PFSK-1 (cell line): ENCODE results near the gene INSYN1.

Experiments
- FOXP2 ChIP-seq: optimal IDR thresholded peaks from 2 replicates; pipeline ENCODE3; 2011; ENCODE audit warnings: borderline replicate concordance, control low read depth, inconsistent platforms; ENCODE audit not compliant: insufficient read depth; ENCODE audit errors: extremely low read length, extremely low read depth
- POLR2AphosphoS5 ChIP-seq: IDR thresholded peaks from 2 replicates; pipeline ENCODE4 v1.6.1; 2012; ENCODE audit warnings: low read depth, mild to moderate bottlenecking, control low read depth, low read length, moderate library complexity
- REST ChIP-seq, 2 experiments: IDR thresholded peaks; 2 replicates each; pipeline versions ENCODE4 v1.6.1 to v1.8.0; 2011 to 2012; ENCODE audit warnings: low read depth in 2 of 2, low read length in 2 of 2, control low read depth in 1 of 2, inconsistent platforms in 1 of 2, mild to moderate bottlenecking in 1 of 2, moderate library complexity in 1 of 2; ENCODE audit not compliant: insufficient read depth in 1 of 2
- SIN3A ChIP-seq: IDR thresholded peaks from 2 replicates; pipeline ENCODE4 v1.6.1; 2012; ENCODE audit warnings: mild to moderate bottlenecking, low read length, moderate library complexity, borderline replicate concordance; ENCODE audit not compliant: insufficient read depth
- TAF1 ChIP-seq: IDR thresholded peaks from 2 replicates; pipeline ENCODE4 v1.6.1; 2012; ENCODE audit warnings: low read length, control low read depth, borderline replicate concordance; ENCODE audit not compliant: insufficient read depth

INSYN1 gene

GRCh38 chr15:73688455-73688854 lies 64.7 kb downstream of the INSYN1 start:
- TF ChIP-seq REST (IDR thresholded peaks at IDR 0.05; ENCODE audit: insufficient read depth in 1 of 2, low read depth in 2 of 2, low read length in 2 of 2) (no peak), SIN3A (no peak), FOXP2 (no peak), POLR2AphosphoS5 (no peak), TAF1 (no peak)

GRCh38 chr15:73687351-73687750 lies 65.8 kb downstream of the INSYN1 start:
- no peak for TF ChIP-seq TAF1
- no peak for TF ChIP-seq FOXP2
- TF ChIP-seq REST (IDR thresholded peaks at IDR 0.05; ENCODE audit: insufficient read depth in 1 of 2, low read depth in 2 of 2, low read length in 2 of 2) = no peak
- TF ChIP-seq SIN3A = no peak
- no peak for TF ChIP-seq POLR2AphosphoS5

GRCh38 chr15:73686781-73687256 lies 66.3 kb downstream of the INSYN1 start:
- TF ChIP-seq FOXP2 = peak; percentile 11
- TF ChIP-seq POLR2AphosphoS5 = no peak; the same call in 1 of the 2 replicates
- TF ChIP-seq REST (IDR thresholded peaks at IDR 0.05; ENCODE audit: insufficient read depth in 1 of 2, low read depth in 2 of 2, low read length in 2 of 2) = no peak

GRCh38 chr15:73685981-73686380 lies 67.2 kb downstream of the INSYN1 start:
- TF ChIP-seq SIN3A = no peak
- TF ChIP-seq POLR2AphosphoS5 = no peak
- no peak for TF ChIP-seq REST (IDR thresholded peaks at IDR 0.05; ENCODE audit: insufficient read depth in 1 of 2, low read depth in 2 of 2, low read length in 2 of 2)
- TF ChIP-seq TAF1 = no peak
